Stimulated activated CD4-positive, alpha-beta T cell treated with anti-CD3 and anti-CD28 coated beads, Interleukin-4, amount 100 ng/mL, for 24 hours (primary cell): ENCODE data around the gene NEK1.
"Not testable (repeated sequence)": the region's sequence is repeated elsewhere in the genome, so short reads cannot be mapped to it uniquely, and the experiment has no call there.

ENCODE experiments used
- DNase-seq: peaks from one replicate; pipeline ENCODE4 v3.0.0-alpha.2; 2020

NEK1 gene

GRCh38 chr4:169493164-169493524, 119.2 kb downstream of the NEK1 start:
- no peak for DNase-seq

GRCh38 chr4:169492436-169493163, 119.8 kb downstream of the NEK1 start:
- DNase-seq = peak; percentile 10

- no peak for DNase-seq
These were observed 121.2 kb downstream of the NEK1 start for GRCh38 chr4:169491211-169491610.

DNA sequence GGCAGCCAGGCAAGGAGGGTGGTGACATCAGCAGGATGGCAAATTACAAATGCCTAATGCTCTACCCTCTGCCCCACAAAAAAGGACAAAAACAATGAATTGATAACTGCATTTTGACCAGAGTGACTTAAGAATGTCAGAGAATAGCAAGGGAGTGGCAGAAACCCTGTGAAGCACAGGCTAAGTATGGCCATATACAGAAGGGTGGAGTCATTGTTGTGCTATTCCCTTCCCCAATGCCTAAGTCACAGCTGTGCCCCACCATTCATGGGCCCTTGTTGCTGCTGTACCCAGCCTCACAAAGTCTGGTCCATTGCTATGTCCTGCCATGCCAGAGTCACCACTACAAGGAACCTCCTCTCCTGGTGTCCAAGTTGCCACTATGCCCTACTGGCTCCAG, 123.1 kb downstream of the NEK1 start:
- no peak for DNase-seq

DNA sequence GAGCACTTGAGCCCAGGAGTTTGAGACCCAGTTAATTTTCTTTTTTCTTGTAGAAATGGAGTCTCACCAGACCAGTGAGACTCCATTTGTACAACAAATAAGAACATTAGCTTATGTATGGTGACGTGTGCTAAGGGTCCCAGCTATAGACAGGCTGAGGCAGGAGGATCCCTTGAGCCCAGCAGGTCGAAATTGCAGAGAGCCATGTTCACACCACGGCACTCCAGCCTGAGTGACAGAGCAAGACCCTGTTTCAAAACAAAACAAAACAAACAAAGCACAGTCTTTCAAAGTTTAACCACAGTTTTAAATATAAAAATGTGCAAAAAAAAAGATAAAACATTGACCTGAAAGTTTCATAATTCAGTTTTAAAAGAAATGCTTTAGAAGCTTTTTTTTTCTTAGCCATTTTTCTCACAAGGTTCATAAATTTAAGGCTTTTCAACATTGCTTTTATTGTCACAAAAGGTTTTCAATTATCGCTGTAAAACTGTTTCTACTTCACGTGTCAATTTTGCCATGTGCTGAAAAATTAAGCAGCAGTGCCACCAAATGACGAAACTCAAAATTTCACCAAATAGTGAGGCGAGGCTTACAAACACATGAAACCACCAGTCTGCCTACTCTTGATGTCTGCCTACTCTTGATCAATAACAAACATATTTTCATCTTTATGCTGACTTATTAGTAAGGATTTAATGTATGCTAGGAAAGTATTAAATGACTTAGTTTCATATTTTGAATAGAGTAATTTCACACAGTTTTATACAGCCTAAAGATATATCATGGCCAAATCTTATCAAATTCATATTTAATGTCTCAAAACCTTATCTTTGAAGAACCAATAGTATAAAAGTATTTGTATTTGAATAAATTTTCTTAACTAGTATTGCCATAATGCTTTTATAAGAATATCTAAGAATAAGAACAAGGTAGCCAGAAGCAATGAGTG, 126.3 kb downstream of the NEK1 start:
- DNase-seq = peak; percentile 8

- DNase-seq = no peak
These were observed 127.3 kb downstream of the NEK1 start for GRCh38 chr4:169485086-169485485.

DNA sequence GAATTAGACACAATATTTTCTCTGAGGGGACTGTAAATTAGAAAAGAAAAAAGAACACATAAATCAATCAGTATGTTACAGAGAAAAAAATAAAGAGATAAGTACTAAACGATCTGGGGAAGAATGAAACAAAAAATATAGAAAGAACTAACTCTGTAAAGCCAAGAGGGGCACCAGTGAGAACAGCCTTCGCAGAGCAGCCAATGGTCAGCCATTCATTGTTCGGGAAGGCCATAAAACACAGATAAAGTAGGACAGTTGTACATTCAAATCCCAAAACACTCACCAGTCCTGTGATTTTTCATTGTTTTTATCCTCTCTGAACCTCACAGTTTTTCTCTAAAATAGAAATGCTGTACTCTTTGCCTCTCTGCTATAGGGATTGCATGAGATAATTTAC, 127.9 kb downstream of the NEK1 start:
- no peak for DNase-seq

GRCh38 chr4:169464080-169464479, 148.3 kb downstream of the NEK1 start:
- DNase-seq = no peak

GRCh38 chr4:169460081-169460480, 152.3 kb downstream of the NEK1 start:
- no peak for DNase-seq

- DNase-seq = no peak
These were observed 153.8 kb downstream of the NEK1 start for GRCh38 chr4:169458575-169458974.

DNA sequence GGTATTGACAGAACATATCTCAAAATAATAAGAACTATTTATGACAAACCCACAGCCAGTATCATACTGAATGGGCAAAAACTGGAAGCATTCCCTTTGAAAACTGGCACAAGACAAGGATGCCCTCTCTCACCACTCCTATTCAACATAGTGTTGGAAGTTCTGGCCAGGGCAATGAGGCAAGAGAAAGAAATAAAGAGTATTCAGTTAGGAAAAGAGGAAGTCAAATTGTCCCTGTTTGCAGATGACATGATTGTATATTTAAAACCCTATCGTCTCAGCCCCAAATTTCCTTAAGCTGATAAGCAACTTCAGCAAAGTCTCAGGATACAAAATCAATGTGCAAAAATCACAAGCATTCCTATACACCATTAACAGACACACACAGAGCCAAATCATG, 159.7 kb downstream of the NEK1 start:
- not testable (repeated sequence) for DNase-seq

GRCh38 chr4:169448935-169449334, 163.4 kb downstream of the NEK1 start:
- DNase-seq = not testable (repeated sequence)

- no peak for DNase-seq
These were observed 165.6 kb downstream of the NEK1 start for GRCh38 chr4:169446824-169447223.

DNA sequence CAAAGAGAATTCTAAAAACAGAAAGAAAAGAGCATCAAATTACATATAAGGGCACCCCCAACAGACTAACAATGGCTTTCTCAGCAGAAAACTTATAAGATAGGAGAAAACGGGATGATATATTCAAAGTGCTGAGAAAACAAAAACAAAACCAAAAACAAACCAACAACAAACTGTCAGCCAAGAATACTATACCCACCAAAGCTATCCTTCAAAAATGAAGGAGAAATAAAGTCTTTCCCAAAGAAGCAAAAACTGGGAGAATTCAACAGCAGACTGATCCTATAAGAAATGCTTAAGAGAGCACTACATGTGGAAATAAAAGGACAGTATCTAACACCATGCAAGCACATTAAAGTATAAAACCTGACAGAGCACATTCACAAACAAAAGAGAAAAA, 168.6 kb downstream of the NEK1 start:
- DNase-seq = no peak

- DNase-seq = no peak
These were observed 171.9 kb downstream of the NEK1 start for GRCh38 chr4:169440446-169440845.

GRCh38 chr4:169439244-169439643, 173.1 kb downstream of the NEK1 start:
- no peak for DNase-seq

GRCh38 chr4:169438057-169438480, 174.3 kb downstream of the NEK1 start:
- DNase-seq = no peak

GRCh38 chr4:169437299-169438047, 174.9 kb downstream of the NEK1 start:
- no peak for DNase-seq

GRCh38 chr4:169436734-169437133, 175.6 kb downstream of the NEK1 start:
- DNase-seq = no peak

GRCh38 chr4:169428376-169428775, 184.0 kb downstream of the NEK1 start:
- DNase-seq = no peak

DNA sequence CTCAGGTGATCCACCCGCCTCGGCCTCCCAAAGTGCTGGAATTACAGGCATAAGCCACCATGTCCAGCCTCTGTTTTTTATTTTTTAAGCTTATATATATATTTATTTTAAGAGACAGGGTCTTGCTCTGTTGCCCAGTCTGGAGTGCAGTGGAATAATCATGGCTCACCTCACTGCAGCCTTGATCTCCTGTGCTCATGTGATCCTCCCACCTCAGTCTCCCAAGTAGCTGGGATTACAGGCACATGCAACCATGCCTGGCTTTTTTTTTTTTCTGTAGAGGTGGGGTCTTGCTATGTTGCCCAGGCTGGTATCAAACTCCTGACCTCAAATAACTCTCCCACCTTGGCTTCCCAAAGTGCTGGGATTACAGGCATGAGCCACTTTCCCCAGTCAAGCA, 184.7 kb downstream of the NEK1 start:
- DNase-seq = not testable (repeated sequence)

GRCh38 chr4:169420291-169420690, 192.1 kb downstream of the NEK1 start:
- DNase-seq = no peak

DNA sequence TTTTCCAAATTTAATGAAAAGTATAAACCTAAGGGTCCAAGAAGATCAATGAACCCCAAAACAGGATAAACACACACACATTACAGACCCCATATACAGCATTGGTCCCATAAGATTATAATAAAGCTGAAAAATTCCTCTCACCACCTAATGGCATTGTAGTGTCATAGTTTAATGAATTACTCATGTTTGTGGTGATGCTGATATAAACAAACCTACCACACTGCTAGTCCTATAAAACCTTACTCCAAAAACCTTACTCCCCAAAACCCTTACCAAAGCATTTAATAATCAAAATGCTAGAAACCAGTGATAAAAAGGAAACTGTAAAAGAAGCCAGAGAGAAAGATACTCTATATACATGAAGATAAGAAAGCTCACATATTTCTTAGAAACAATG, 193.5 kb downstream of the NEK1 start:
- no peak for DNase-seq
